GM23338 (cell line): ENCODE results near the gene FIBP. TPM values are rescaled to one million over a fixed set of nuclear protein-coding genes. Genes with fewer than 3 reads are reported as not detected.

Experiments used
- ATAC-seq: fragments of 200-7000 bp; cut with Tn5 transposase; 3 replicates; pipeline ENCODE4 v1.9.1; 2020
- DNase-seq: peaks from one replicate; pipeline ENCODE4 v3.0.0-alpha.2; 2015; ENCODE audit warnings: low spot score
- H2AFZ ChIP-seq: fragments of 200-600 bp; sonication (generic); 2 replicates; pipeline ENCODE4 v1.8.0; 2016; ENCODE audit warnings: antibody characterized with exemption, mild to moderate bottlenecking, moderate library complexity
- H3F3A ChIP-seq: fragments of 200-600 bp; sonication (generic); replicated peaks from 2 replicates; pipeline ENCODE4 v1.8.0; 2017; ENCODE audit warnings: antibody characterized with exemption, mixed run types, low read depth
- H3K27ac ChIP-seq: fragments of 200-600 bp; sonication (generic); 2 replicates; pipeline ENCODE4 v1.6.1; 2016; ENCODE audit warnings: low read depth
- H3K27me3 ChIP-seq: fragments of 200-600 bp; sonication (generic); 2 replicates; pipeline ENCODE4 v1.8.0; 2016; ENCODE audit warnings: mild to moderate bottlenecking, mixed run types, moderate library complexity; ENCODE audit not compliant: insufficient read depth
- H3K36me3 ChIP-seq: fragments of 200-600 bp; sonication (generic); 2 replicates; pipeline ENCODE4 v1.8.0; 2016; ENCODE audit warnings: mild to moderate bottlenecking; ENCODE audit not compliant: insufficient read depth
- H3K4me1 ChIP-seq: fragments of 200-600 bp; sonication (generic); 2 replicates; pipeline ENCODE4 v1.8.0; 2016; ENCODE audit warnings: mild to moderate bottlenecking, moderate library complexity; ENCODE audit not compliant: insufficient read depth
- H3K4me2 ChIP-seq: fragments of 200-600 bp; sonication (generic); 2 replicates; pipeline ENCODE4 v1.7.1; 2017; ENCODE audit warnings: mixed run types
- H3K4me3 ChIP-seq: fragments of 200-600 bp; sonication (generic); 2 replicates; pipeline ENCODE4 v1.6.1; 2016; ENCODE audit warnings: mixed run types
- H3K79me2 ChIP-seq: fragments of 200-600 bp; sonication (generic); replicated peaks from 2 replicates; pipeline ENCODE4 v1.8.0; 2017; ENCODE audit warnings: mild to moderate bottlenecking; ENCODE audit not compliant: insufficient read depth
- H3K9me2 ChIP-seq: fragments of 200-600 bp; sonication (generic); 2 replicates; pipeline ENCODE4 v1.8.0; 2017; ENCODE audit not compliant: insufficient read depth
- H4K20me1 ChIP-seq: fragments of 200-600 bp; sonication (generic); replicated peaks from 2 replicates; pipeline ENCODE4 v1.8.0; 2017; ENCODE audit warnings: mild to moderate bottlenecking; ENCODE audit not compliant: insufficient read depth
- H3K27ac Mint-ChIP-seq: 2 replicates; pipeline ENCODE4 v1.8.0; 2020; ENCODE audit warnings: inconsistent platforms, mild to moderate bottlenecking, moderate library complexity, mixed read lengths
- H3K27me3 Mint-ChIP-seq: 3 replicates; pipeline ENCODE4 v1.8.0; 2022; ENCODE audit warnings: low read depth, mild to moderate bottlenecking, moderate library complexity, mixed read lengths, inconsistent platforms; ENCODE audit not compliant: insufficient read depth, poor library complexity
- H3K36me3 Mint-ChIP-seq: 3 replicates; pipeline ENCODE4 v1.8.0; 2021; ENCODE audit warnings: low read depth, mild to moderate bottlenecking, inconsistent platforms, moderate library complexity, mixed read lengths
- H3K4me1 Mint-ChIP-seq: 3 replicates; pipeline ENCODE4 v1.8.0; 2020; ENCODE audit warnings: mild to moderate bottlenecking, inconsistent platforms, mixed read lengths
- H3K4me3 Mint-ChIP-seq: 3 replicates; pipeline ENCODE4 v1.8.0; 2021; ENCODE audit warnings: moderate library complexity, mild to moderate bottlenecking, inconsistent platforms, mixed read lengths
- H3K9me3 Mint-ChIP-seq: 3 replicates; pipeline ENCODE4 v1.8.0; 2020; ENCODE audit warnings: moderate library complexity, mild to moderate bottlenecking, inconsistent platforms, mixed read lengths
- CTCF ChIP-seq, 2 experiments: fragments of 200-600 bp in 1 of 2; sonication (generic) in 1 of 2; conservative IDR thresholded peaks; 2 replicates each; pipeline versions ENCODE4 v1.5.1 to v1.6.1; 2016 to 2017; ENCODE audit warnings: antibody characterized with exemption in 2 of 2, low read depth in 2 of 2, mild to moderate bottlenecking in 2 of 2, moderate library complexity in 1 of 2
- EZH2 ChIP-seq: fragments of 200-600 bp; sonication (generic); IDR thresholded peaks from one replicate; pipeline ENCODE4 v1.8.0; 2017; ENCODE audit warnings: antibody characterized with exemption, mild to moderate bottlenecking, low read depth; ENCODE audit not compliant: unreplicated experiment
- EZH2phosphoT487 ChIP-seq: fragments of 200-600 bp; sonication (generic); IDR thresholded peaks from one replicate; pipeline ENCODE4 v1.8.1; 2018; ENCODE audit warnings: antibody characterized with exemption; ENCODE audit not compliant: unreplicated experiment
- JUNB ChIP-seq: IDR thresholded peaks from one replicate; pipeline ENCODE4 v1.6.1; 2016; ENCODE audit warnings: antibody characterized with exemption; ENCODE audit not compliant: unreplicated experiment
- NANOG ChIP-seq: IDR thresholded peaks from 2 replicates; pipeline ENCODE4 v1.6.1; 2016; ENCODE audit warnings: antibody characterized with exemption, borderline replicate concordance
- POLR2AphosphoS5 ChIP-seq: IDR thresholded peaks from 2 replicates; pipeline ENCODE4 v1.6.1; 2016; ENCODE audit warnings: antibody characterized with exemption, low read depth
- REST ChIP-seq: IDR thresholded peaks from one replicate; pipeline ENCODE4 v1.6.1; 2018; ENCODE audit warnings: antibody characterized with exemption; ENCODE audit not compliant: unreplicated experiment
- STAT1 ChIP-seq: IDR thresholded peaks from one replicate; pipeline ENCODE4 v1.6.1; 2016; ENCODE audit warnings: antibody characterized with exemption; ENCODE audit not compliant: unreplicated experiment
- ZNF114 ChIP-seq: fragments of 250-450 bp; sonication (Bioruptor Pico); IDR thresholded peaks from 2 replicates; pipeline ENCODE4 v1.5.0; 2020; ENCODE audit warnings: mild to moderate bottlenecking, moderate library complexity
- ZNF462 ChIP-seq: fragments of 250-450 bp; sonication (Bioruptor Pico); IDR thresholded peaks from 2 replicates; pipeline ENCODE4 v1.5.0; 2020; ENCODE audit warnings: mild to moderate bottlenecking, moderate library complexity
- polyA plus RNA-seq: library from polyadenylated mRNA; unstranded; fragments of >200 nt; fragmentation: Nextera tagmentation; extraction: Ambion mirVana; gene quantifications from 2 replicates; pipeline ENCODE4 v1.2.1, GENCODE V29; 2016
- total RNA-seq: library from RNA; depleted of rRNA; stranded (reverse); fragments of >200 nt; shearing (Covaris generic); gene quantifications from 2 replicates; pipeline ENCODE4 v1.2.3, GENCODE V29; 2014

Gene FIBP
- total and polyA plus RNA-seq, 2 experiments from 2014 or later: 79.0 to 102 TPM

DNA sequence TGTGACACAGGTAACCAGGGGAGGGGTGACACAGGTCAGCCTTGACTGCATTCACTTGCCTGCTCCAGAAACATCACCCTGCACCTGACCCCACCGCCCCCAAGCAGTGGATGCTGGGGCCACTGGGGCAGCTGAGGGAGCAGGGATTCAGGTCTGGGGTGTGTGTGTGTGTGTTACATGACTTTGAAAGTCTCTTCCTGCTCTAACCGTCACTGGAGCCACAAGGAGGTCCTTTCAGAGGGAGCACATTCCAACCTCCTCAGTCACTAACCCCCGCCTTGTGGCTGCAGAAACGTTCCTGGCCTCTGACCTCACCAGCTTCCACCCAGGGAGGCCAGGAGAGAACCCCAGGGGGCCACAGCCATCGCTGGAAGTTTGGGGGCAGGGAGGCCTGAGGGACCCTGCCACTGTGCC is 14.8 kb upstream of the FIBP start (continued):
- TF ChIP-seq REST (no peak), JUNB (no peak), EZH2 (no peak), EZH2phosphoT487 (no peak), ZNF114 (CRISPR knock-in tag) (no peak), CTCF (conservative IDR thresholded peaks at IDR 0.05; ENCODE audit: low read depth in 2 of 2) (no peak)

DNA sequence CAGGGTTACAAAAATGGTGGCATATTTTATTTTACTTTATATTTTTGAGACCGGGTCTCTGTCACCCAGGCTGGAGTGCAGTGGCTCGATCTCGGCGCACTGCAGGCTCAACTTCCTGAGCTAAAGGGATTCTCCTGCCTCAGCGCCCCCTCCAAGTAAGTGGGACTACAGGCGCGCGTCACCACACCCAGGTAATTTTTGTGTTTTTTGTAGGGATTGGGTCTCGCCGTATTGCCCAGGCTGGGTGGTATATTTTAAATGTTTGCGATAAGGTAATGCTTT is 12.6 kb upstream of the FIBP start:
- Histone ChIP-seq H3K4me3 (peak overlapping the region; percentile 74; the same call in 1 of the 2 replicates), H3K9me2 (no peaks in the 10 kb centered on the region), H3K4me2 (peak overlapping the region; percentile 78), H3K79me2 (no peaks in the 10 kb centered on the region), H4K20me1 (no peaks in the 10 kb centered on the region), H3K27me3 (peaks cover 60% of the 10 kb centered on the region), H3K36me3 (no peaks in the 10 kb centered on the region), H3K4me1 (peaks cover 8% of the 10 kb centered on the region), H3F3A (peaks cover 16% of the 10 kb centered on the region), H2AFZ (no peak overlapping the region), H3K27ac (no peak overlapping the region)
- DNase-seq (no peak), ATAC-seq (no peak)
- Mint-ChIP-seq H3K9me3 (peaks cover 2% of the 10 kb centered on the region; the same call in 1 of the 3 replicates), H3K27ac (no peak overlapping the region), H3K4me3 (peak overlapping the region; percentile 58), H3K27me3 (peaks cover 57% of the 10 kb centered on the region), H3K36me3 (no peaks in the 10 kb centered on the region), H3K4me1 (peaks cover 7% of the 10 kb centered on the region; the same call in 2 of the 3 replicates)
- TF ChIP-seq EZH2phosphoT487 (no peak), JUNB (no peak), EZH2 (no peak), REST (no peak), STAT1 (no peak), ZNF462 (CRISPR knock-in tag) (no peak), ZNF114 (CRISPR knock-in tag) (no peak), NANOG (no peak), POLR2AphosphoS5 (no peak)
